Transverse colon (tissue), 4 donors: ENCODE data around the gene ATXN7L3B.

ENCODE experiments used
- EP300 ChIP-seq: sonication (generic); formaldehyde crosslinking; IDR thresholded peaks from one replicate; pipeline ENCODE4 v1.6.1; 2017; ENCODE audit warnings: antibody characterized with exemption, low read depth
- POLR2A ChIP-seq: fragments of 450-650 bp; IDR thresholded peaks from one replicate; pipeline ENCODE4 v1.6.1; 2016; ENCODE audit warnings: antibody characterized with exemption, mild to moderate bottlenecking, moderate library complexity
- POLR2AphosphoS5 ChIP-seq, 3 donors: sonication (generic); formaldehyde crosslinking; IDR thresholded peaks; one replicate each; pipeline ENCODE4 v1.6.1; 2016; ENCODE audit warnings: antibody characterized with exemption in 3 of 3
- TF ChIP-seq, protein P1 (sequence below), 5 experiments: fragments of 200-600 bp in 3 of 5; fragments of 450-650 bp in 2 of 5; sonication (generic) in 3 of 5; IDR thresholded peaks; 1 replicate in 2 of 5; 2 replicates in 3 of 5; pipeline ENCODE4 v1.5.1; 2016 to 2017; ENCODE audit warnings: antibody characterized with exemption in 5 of 5, inconsistent platforms in 3 of 5, mild to moderate bottlenecking in 2 of 5, moderate library complexity in 1 of 5

DNA sequence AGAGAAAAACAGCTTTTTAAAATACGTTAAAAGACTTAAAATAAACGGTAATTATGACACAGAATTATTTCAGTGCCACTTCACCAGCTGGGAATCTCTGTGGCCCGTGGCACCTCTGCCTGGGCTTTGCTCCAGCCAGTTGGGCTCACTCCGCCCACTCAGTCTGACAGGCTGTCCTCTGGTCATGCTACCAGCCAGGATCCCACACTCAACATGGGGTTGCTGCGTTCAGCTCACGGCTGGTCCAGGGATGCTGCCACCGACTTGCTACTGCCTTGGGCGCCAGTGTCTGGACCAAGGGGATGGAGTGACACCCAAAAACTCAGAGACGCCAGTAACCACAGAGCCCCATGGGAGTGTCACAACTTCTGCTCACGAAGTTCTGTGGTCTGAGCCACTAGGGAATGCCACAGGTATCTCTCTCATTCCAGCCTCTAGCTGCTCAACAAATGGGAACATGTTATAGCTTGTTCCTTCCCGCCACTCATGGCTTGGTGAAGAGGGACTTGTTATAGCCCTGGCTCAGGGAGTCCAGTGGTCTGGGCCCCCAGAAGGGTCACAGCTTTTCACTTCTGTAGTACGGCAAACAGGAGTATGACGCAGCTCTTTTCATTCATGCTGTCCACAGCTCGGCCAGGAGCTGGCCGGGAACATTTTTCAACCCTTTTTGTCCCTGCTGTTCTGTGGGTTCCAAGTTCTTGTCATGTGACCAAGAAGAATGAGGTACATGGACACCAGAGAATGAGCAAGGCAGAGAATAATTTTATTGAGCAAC, 23.4 kb upstream of the ATXN7L3B start:
- TF ChIP-seq, protein P1, sequence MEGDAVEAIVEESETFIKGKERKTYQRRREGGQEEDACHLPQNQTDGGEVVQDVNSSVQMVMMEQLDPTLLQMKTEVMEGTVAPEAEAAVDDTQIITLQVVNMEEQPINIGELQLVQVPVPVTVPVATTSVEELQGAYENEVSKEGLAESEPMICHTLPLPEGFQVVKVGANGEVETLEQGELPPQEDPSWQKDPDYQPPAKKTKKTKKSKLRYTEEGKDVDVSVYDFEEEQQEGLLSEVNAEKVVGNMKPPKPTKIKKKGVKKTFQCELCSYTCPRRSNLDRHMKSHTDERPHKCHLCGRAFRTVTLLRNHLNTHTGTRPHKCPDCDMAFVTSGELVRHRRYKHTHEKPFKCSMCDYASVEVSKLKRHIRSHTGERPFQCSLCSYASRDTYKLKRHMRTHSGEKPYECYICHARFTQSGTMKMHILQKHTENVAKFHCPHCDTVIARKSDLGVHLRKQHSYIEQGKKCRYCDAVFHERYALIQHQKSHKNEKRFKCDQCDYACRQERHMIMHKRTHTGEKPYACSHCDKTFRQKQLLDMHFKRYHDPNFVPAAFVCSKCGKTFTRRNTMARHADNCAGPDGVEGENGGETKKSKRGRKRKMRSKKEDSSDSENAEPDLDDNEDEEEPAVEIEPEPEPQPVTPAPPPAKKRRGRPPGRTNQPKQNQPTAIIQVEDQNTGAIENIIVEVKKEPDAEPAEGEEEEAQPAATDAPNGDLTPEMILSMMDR (IDR thresholded peaks at IDR 0.05): no peak
- no peak for TF ChIP-seq EP300
- no peak for TF ChIP-seq POLR2AphosphoS5 (IDR thresholded peaks at IDR 0.05)
- TF ChIP-seq POLR2A: no peak
